ENCODE results near the gene DENND10.

The DENND10 gene

GRCh38 chr10:119103903-119104653 lies at the start of gene DENND10:
DENND10 (plus strand) TSS chr10:119104113; CDS start chr10:119104143, 30 bp downstream.
- TF ChIP-seq EP300 (IDR thresholded peaks at IDR 0.05; ENCODE audit: borderline replicate concordance) (peak; percentile 53), CREB1 (IDR thresholded peaks at IDR 0.05; ENCODE audit: low read depth) (no peak), CEBPB (IDR thresholded peaks at IDR 0.05) (no peak), ZBTB7A (IDR thresholded peaks at IDR 0.05; ENCODE audit: low read depth) (no peak; the same call in 1 of the 2 replicates), EGR1 (IDR thresholded peaks at IDR 0.05) (no peak), TAF1 (IDR thresholded peaks at IDR 0.05; ENCODE audit: low read depth) (peak; percentile 88), FOXM1 (IDR thresholded peaks at IDR 0.05; ENCODE audit: borderline replicate concordance, low read depth) (no peak), YY1 (IDR thresholded peaks at IDR 0.05; ENCODE audit: low read depth) (peak; percentile 90), TEAD4 (IDR thresholded peaks at IDR 0.05) (peak; percentile 35; the same call in 1 of the 2 replicates), USF1 (IDR thresholded peaks at IDR 0.05) (no peak), TCF12 (IDR thresholded peaks at IDR 0.05; ENCODE audit: low read depth) (0 out of 2 replicates have a peak, but pooled peaks have one; percentile 16), NFIC (IDR thresholded peaks at IDR 0.05) (no peak), MAX (IDR thresholded peaks at IDR 0.05) (peak; percentile 29; the same call in 1 of the 2 replicates), RAD21 (IDR thresholded peaks at IDR 0.05; ENCODE audit: low read depth) (no peak)
- TF ChIP-seq, protein P1, sequence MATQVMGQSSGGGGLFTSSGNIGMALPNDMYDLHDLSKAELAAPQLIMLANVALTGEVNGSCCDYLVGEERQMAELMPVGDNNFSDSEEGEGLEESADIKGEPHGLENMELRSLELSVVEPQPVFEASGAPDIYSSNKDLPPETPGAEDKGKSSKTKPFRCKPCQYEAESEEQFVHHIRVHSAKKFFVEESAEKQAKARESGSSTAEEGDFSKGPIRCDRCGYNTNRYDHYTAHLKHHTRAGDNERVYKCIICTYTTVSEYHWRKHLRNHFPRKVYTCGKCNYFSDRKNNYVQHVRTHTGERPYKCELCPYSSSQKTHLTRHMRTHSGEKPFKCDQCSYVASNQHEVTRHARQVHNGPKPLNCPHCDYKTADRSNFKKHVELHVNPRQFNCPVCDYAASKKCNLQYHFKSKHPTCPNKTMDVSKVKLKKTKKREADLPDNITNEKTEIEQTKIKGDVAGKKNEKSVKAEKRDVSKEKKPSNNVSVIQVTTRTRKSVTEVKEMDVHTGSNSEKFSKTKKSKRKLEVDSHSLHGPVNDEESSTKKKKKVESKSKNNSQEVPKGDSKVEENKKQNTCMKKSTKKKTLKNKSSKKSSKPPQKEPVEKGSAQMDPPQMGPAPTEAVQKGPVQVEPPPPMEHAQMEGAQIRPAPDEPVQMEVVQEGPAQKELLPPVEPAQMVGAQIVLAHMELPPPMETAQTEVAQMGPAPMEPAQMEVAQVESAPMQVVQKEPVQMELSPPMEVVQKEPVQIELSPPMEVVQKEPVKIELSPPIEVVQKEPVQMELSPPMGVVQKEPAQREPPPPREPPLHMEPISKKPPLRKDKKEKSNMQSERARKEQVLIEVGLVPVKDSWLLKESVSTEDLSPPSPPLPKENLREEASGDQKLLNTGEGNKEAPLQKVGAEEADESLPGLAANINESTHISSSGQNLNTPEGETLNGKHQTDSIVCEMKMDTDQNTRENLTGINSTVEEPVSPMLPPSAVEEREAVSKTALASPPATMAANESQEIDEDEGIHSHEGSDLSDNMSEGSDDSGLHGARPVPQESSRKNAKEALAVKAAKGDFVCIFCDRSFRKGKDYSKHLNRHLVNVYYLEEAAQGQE (IDR thresholded peaks at IDR 0.05; ENCODE audit: low read depth): no peak

DNA sequence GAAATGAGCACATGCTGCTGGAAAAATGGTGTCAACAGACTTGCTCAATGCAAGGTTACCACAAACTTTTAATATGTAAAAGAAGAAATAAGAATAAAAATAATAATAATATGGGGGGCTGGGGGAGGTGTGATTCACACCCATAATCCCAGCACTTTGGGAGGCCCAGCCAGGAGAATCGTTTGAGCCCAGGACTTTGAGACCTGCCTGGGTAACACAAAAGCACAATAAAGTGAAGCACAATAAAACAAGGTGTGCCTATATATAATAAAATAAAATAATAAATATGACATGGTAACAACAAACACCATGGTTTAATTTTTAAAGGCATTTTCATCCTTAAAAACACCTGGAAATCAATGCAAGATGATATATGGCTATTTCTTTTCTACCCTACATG lies 48.4 kb upstream of the DENND10 start:
- TF ChIP-seq CREB1 (IDR thresholded peaks at IDR 0.05; ENCODE audit: low read depth): no peak
- TF ChIP-seq, protein P1 (IDR thresholded peaks at IDR 0.05; ENCODE audit: low read depth): no peak
- no peak for TF ChIP-seq USF1 (IDR thresholded peaks at IDR 0.05)
- TF ChIP-seq ZBTB7A (IDR thresholded peaks at IDR 0.05; ENCODE audit: low read depth): no peak
- no peak for TF ChIP-seq FOXM1 (IDR thresholded peaks at IDR 0.05; ENCODE audit: borderline replicate concordance, low read depth)
- TF ChIP-seq TAF1 (IDR thresholded peaks at IDR 0.05; ENCODE audit: low read depth): no peak
- TF ChIP-seq TCF12 (IDR thresholded peaks at IDR 0.05; ENCODE audit: low read depth): no peak
- no peak for TF ChIP-seq TEAD4 (IDR thresholded peaks at IDR 0.05)

GRCh38 chr10:119058010-119058409 lies 45.9 kb upstream of the DENND10 start:
- TF ChIP-seq TAF1 (IDR thresholded peaks at IDR 0.05; ENCODE audit: low read depth) (no peak), EGR1 (IDR thresholded peaks at IDR 0.05) (no peak), ZBTB7A (IDR thresholded peaks at IDR 0.05; ENCODE audit: low read depth) (no peak), CEBPB (IDR thresholded peaks at IDR 0.05) (no peak), NFIC (IDR thresholded peaks at IDR 0.05) (no peak), TEAD4 (IDR thresholded peaks at IDR 0.05) (no peak), FOXM1 (IDR thresholded peaks at IDR 0.05; ENCODE audit: borderline replicate concordance, low read depth) (no peak), RAD21 (IDR thresholded peaks at IDR 0.05; ENCODE audit: low read depth) (no peak), CREB1 (IDR thresholded peaks at IDR 0.05; ENCODE audit: low read depth) (no peak), TCF12 (IDR thresholded peaks at IDR 0.05; ENCODE audit: low read depth) (no peak), EP300 (IDR thresholded peaks at IDR 0.05; ENCODE audit: borderline replicate concordance) (no peak), YY1 (IDR thresholded peaks at IDR 0.05; ENCODE audit: low read depth) (no peak)
- TF ChIP-seq, protein P1 (IDR thresholded peaks at IDR 0.05; ENCODE audit: low read depth): no peak

DNA sequence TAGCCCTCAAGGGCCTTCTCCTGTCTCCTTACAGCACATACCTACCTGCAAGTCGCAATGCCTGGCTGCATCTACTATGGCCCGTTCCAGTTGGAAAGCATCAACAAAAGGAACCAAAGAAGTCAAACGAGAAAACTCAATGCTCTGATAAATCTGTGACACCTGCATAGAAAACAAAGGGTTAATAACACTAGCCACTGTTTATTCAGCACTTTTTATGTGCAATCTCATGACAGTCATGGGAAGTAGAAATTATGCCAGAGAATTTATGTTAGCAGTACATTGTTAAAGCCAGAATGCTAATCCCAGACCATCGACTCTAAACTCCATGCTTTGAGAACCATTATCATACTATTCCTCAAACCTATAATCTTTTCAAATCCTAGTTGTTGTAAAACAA lies 44.4 kb upstream of the DENND10 start:
- TF ChIP-seq RAD21 (IDR thresholded peaks at IDR 0.05; ENCODE audit: low read depth): no peak
- TF ChIP-seq MAX (IDR thresholded peaks at IDR 0.05): no peak
- TF ChIP-seq CREB1 (IDR thresholded peaks at IDR 0.05; ENCODE audit: low read depth): no peak
- no peak for TF ChIP-seq NFIC (IDR thresholded peaks at IDR 0.05)
- no peak for TF ChIP-seq TAF1 (IDR thresholded peaks at IDR 0.05; ENCODE audit: low read depth)
- TF ChIP-seq EP300 (IDR thresholded peaks at IDR 0.05; ENCODE audit: borderline replicate concordance): no peak
- TF ChIP-seq ZBTB7A (IDR thresholded peaks at IDR 0.05; ENCODE audit: low read depth): no peak
- no peak for TF ChIP-seq FOXM1 (IDR thresholded peaks at IDR 0.05; ENCODE audit: borderline replicate concordance, low read depth)
- TF ChIP-seq, protein P1 (IDR thresholded peaks at IDR 0.05; ENCODE audit: low read depth): no peak
- TF ChIP-seq USF1 (IDR thresholded peaks at IDR 0.05): no peak
- no peak for TF ChIP-seq EGR1 (IDR thresholded peaks at IDR 0.05)
- no peak for TF ChIP-seq CEBPB (IDR thresholded peaks at IDR 0.05)
- no peak for TF ChIP-seq TEAD4 (IDR thresholded peaks at IDR 0.05)
- no peak for TF ChIP-seq TCF12 (IDR thresholded peaks at IDR 0.05; ENCODE audit: low read depth)
- TF ChIP-seq YY1 (IDR thresholded peaks at IDR 0.05; ENCODE audit: low read depth): no peak

Data from Ishikawa (cell line).